IPS-18a (cell line): ENCODE measurements around the gene HOXB2.

ENCODE experiments used
- H3K27ac ChIP-seq: one replicate; pipeline ENCODE4 v1.5.1; 2013; ENCODE audit warnings: low read length
- H3K27me3 ChIP-seq: one replicate; pipeline ENCODE4 v1.6.1; 2013; ENCODE audit warnings: mild to moderate bottlenecking, low read length; ENCODE audit not compliant: control insufficient read depth, insufficient read depth
- H3K36me3 ChIP-seq: one replicate; pipeline ENCODE4 v1.6.1; 2013; ENCODE audit warnings: low read depth, low read length; ENCODE audit not compliant: control insufficient read depth
- H3K4me1 ChIP-seq: one replicate; pipeline ENCODE4 v1.6.1; 2013; ENCODE audit warnings: low read depth, low read length; ENCODE audit not compliant: control insufficient read depth
- H3K4me3 ChIP-seq: one replicate; pipeline ENCODE4 v1.5.1; 2013; ENCODE audit warnings: low read length
- H3K9ac ChIP-seq: one replicate; pipeline ENCODE4 v1.6.1; 2013; ENCODE audit warnings: mild to moderate bottlenecking, low read length, moderate library complexity
- H3K9me3 ChIP-seq: one replicate; pipeline ENCODE4 v1.6.1; 2013; ENCODE audit warnings: low read depth, low read length; ENCODE audit not compliant: control insufficient read depth

Gene HOXB2

GRCh38 chr17:48499248-48499647 lies 45.7 kb downstream of the HOXB2 start:
- Histone ChIP-seq H3K27me3 (peaks cover 93% of the 10 kb centered on the region), H3K9ac (no peak overlapping the region), H3K27ac (no peak overlapping the region), H3K4me3 (no peak overlapping the region), H3K9me3 (no peaks in the 10 kb centered on the region), H3K4me1 (peaks cover 5% of the 10 kb centered on the region), H3K36me3 (no peaks in the 10 kb centered on the region)

GRCh38 chr17:48498164-48498850 lies 46.6 kb downstream of the HOXB2 start:
- peaks cover 93% of the 10 kb centered on the region for H3K27me3 ChIP-seq
- no peak overlapping the region for H3K27ac ChIP-seq
- H3K36me3 ChIP-seq: no peaks in the 10 kb centered on the region
- no peak overlapping the region for H3K9ac ChIP-seq
- H3K9me3 ChIP-seq: no peaks in the 10 kb centered on the region
- H3K4me3 ChIP-seq: no peak overlapping the region
- peaks cover under 1% of the 10 kb centered on the region for H3K4me1 ChIP-seq

GRCh38 chr17:48497103-48497502 lies 47.8 kb downstream of the HOXB2 start:
- H3K9ac ChIP-seq: no peak overlapping the region
- H3K4me3 ChIP-seq: no peak overlapping the region
- no peak overlapping the region for H3K27ac ChIP-seq
- no peaks in the 10 kb centered on the region for H3K36me3 ChIP-seq
- H3K4me1 ChIP-seq: peaks cover 7% of the 10 kb centered on the region
- H3K27me3 ChIP-seq: peaks cover 93% of the 10 kb centered on the region
- H3K9me3 ChIP-seq: no peaks in the 10 kb centered on the region

GRCh38 chr17:48494335-48494734 lies 50.6 kb downstream of the HOXB2 start:
- Histone ChIP-seq H3K4me1 (peaks cover 10% of the 10 kb centered on the region), H3K27me3 (peaks cover 91% of the 10 kb centered on the region), H3K9ac (no peak overlapping the region), H3K9me3 (no peaks in the 10 kb centered on the region), H3K4me3 (no peak overlapping the region), H3K36me3 (no peaks in the 10 kb centered on the region), H3K27ac (no peak overlapping the region)
